Suprapubic skin (tissue), 4 donors: ENCODE data around the gene XCR1.

Experiments
- CTCF ChIP-seq, 2 donors: fragments of 200-600 bp in 1 of 2; fragments of 450-650 bp in 1 of 2; sonication (generic) in 1 of 2; IDR thresholded peaks; one replicate each; pipeline ENCODE4 v1.5.1; 2016 to 2019; ENCODE audit warnings: antibody characterized with exemption in 2 of 2, mild to moderate bottlenecking in 1 of 2, moderate library complexity in 1 of 2
- POLR2A ChIP-seq, 2 donors: fragments of 450-650 bp; IDR thresholded peaks; one replicate each; pipeline ENCODE4 v1.6.1; 2017; ENCODE audit warnings: antibody characterized with exemption in 2 of 2, mild to moderate bottlenecking in 2 of 2, moderate library complexity in 2 of 2
- POLR2AphosphoS5 ChIP-seq, 3 donors: sonication (generic); formaldehyde crosslinking; IDR thresholded peaks; one replicate each; pipeline ENCODE4 v1.6.1; 2017; ENCODE audit warnings: antibody characterized with exemption in 3 of 3

- no peak for TF ChIP-seq CTCF (IDR thresholded peaks at IDR 0.05)
- no peak for TF ChIP-seq POLR2A (IDR thresholded peaks at IDR 0.05)
- no peak for TF ChIP-seq POLR2AphosphoS5 (IDR thresholded peaks at IDR 0.05)
These were observed 2.8 kb upstream of the XCR1 start for GRCh38 chr3:46029953-46030543.
